ENCODE data around the gene TNFRSF19. TPM values are rescaled to one million over a fixed set of nuclear protein-coding genes. Genes with fewer than 3 reads are reported as not detected.

The TNFRSF19 gene
- total RNA-seq, 1 donor from 2014 or later, result 17.7 TPM

- no peak for DNase-seq (ENCODE audit: extremely low read depth, low read depth, low spot score)
These were observed 140.2 kb downstream of the TNFRSF19 start for GRCh38 chr13:23710366-23710765.

- no peak for DNase-seq (ENCODE audit: extremely low read depth, low read depth, low spot score)
These were observed 141.1 kb downstream of the TNFRSF19 start for GRCh38 chr13:23711355-23711754.

- DNase-seq (ENCODE audit: extremely low read depth, low read depth, low spot score), result no peak
These were observed 144.5 kb downstream of the TNFRSF19 start for GRCh38 chr13:23714672-23715071.

- no peak for DNase-seq (ENCODE audit: extremely low read depth, low read depth, low spot score)
These were observed 145.0 kb downstream of the TNFRSF19 start for GRCh38 chr13:23715092-23715761.

GRCh38 chr13:23715762-23716235, 145.6 kb downstream of the TNFRSF19 start:
- no peak for DNase-seq (ENCODE audit: extremely low read depth, low read depth, low spot score)

- no peak for DNase-seq (ENCODE audit: extremely low read depth, low read depth, low spot score)
These were observed 146.2 kb downstream of the TNFRSF19 start for GRCh38 chr13:23716401-23716800.

GRCh38 chr13:23718996-23719395, 148.8 kb downstream of the TNFRSF19 start:
- DNase-seq (ENCODE audit: extremely low read depth, low read depth, low spot score), result no peak

GRCh38 chr13:23722726-23723453, 152.7 kb downstream of the TNFRSF19 start:
- no peak for DNase-seq (ENCODE audit: extremely low read depth, low read depth, low spot score)

GRCh38 chr13:23723471-23723870, 153.3 kb downstream of the TNFRSF19 start:
- no peak for DNase-seq (ENCODE audit: extremely low read depth, low read depth, low spot score)

GRCh38 chr13:23724196-23724970, 154.2 kb downstream of the TNFRSF19 start:
- no peak for DNase-seq (ENCODE audit: extremely low read depth, low read depth, low spot score)

Other genes with a start within 250 kb of the TNFRSF19 start
- gene SACS, start 136.7 kb upstream of the TNFRSF19 start, total RNA-seq, result 42.6 and 99.6 TPM in 2 replicates

All from glomerular endothelial cell (primary cell).